HG03575 (cell line): ENCODE measurements around the gene KLHL4.
"Not testable (repeated sequence)": the region's sequence is repeated elsewhere in the genome, so short reads cannot be mapped to it uniquely, and the experiment has no call there.

Experiments used
- ATAC-seq: cut with Tn5 transposase; IDR thresholded peaks from one replicate; pipeline ENCODE4 v1.9.1; 2021; ENCODE audit not compliant: unreplicated experiment, insufficient number of reproducible peaks, low FRiP score; ENCODE audit errors: extremely low read depth

The KLHL4 gene

GRCh38 chrX:87634361-87634760 is 116.8 kb downstream of the KLHL4 start:
- ATAC-seq: no peak

GRCh38 chrX:87636533-87636932 is 118.9 kb downstream of the KLHL4 start:
- ATAC-seq: no peak

DNA sequence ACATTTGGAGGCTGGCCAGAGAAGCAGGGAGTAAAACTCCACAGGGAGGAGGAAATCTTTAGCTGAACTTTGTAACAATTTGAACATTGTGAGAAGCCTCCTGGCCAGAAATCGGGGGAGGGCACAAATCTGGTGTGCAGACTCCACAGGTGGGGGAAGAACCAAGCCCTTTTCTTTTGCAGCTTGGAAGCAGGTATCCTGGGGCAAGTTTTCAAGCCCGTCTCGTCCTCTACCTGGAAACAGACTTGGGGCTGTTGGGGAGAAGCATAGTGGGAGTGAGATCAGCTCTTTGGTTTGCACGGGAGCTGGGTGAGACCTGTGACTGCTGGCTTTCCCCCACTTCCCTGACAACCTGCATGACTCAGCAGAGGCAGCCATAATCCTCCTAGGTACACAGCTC is 123.8 kb downstream of the KLHL4 start:
- ATAC-seq: not testable (repeated sequence)

GRCh38 chrX:87661761-87662160 is 144.2 kb downstream of the KLHL4 start:
- ATAC-seq: no peak

DNA sequence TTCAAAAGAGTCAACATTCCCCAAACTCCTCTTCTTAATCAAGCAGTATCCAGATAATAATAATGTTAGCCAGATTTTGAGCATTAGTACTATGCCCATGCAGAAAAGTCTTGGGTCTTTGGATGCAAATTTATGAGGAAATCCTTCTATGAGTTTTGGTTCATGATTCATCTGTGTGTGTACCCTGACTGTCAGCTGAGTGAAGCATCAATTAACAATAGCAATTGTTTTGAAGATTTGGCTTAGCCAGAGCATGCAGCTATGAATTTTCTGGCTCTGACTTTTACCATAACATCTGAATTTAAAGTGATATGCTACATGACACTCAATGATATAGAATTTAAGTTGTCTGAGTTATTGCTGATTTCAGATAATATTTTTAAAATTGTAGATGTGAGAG is 145.8 kb downstream of the KLHL4 start:
- no peak for ATAC-seq

GRCh38 chrX:87664381-87664780 is 146.8 kb downstream of the KLHL4 start:
- ATAC-seq: no peak

- no peak for ATAC-seq
Measured at GRCh38 chrX:87679849-87680248, 162.2 kb downstream of the KLHL4 start.

DNA sequence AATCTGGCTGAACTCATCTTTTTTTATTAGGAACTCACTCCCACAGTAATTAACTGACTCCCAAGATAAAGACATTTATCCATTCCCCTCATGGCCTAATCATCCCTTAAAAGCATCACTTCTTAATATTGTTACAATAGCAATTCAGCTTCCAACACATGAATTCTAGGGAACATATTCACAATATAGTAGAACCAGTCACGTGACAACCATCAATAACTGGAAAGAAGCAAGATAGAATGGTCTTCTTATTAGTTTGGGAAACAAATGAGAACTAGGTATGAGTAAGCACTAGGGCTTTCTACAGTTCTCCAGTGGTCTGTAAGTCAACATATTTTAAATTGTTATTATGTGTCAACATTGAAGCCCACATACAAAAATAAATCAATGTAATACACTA is 170.1 kb downstream of the KLHL4 start:
- ATAC-seq: no peak

DNA sequence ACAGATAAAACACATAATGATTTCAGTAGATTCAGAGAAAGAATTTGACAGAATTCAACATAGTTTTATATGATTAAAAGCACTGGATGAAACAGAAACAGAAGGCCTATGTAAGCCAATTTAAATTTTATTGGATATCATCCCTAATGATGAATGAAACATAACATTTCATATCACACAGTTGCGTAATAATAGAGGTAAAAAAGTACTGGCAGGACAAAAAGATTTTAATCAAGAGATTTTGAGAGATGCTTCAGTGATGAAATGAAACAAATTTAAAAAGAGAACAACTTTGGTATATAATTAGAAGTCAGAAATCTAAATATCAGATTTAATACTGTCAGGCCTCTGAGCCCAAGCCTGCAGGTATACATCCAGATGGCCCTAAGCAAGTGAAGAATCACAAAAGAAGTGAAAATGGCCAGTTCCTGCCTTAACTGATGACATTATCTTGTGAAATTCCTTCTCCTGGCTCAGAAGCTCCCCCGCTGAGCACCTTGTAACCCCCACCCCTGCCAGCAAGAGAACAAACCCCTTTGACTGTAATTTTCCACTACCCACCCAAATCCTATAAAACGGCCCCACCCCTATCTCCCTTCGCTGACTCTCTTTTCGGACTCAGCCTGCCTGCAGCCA is 170.6 kb downstream of the KLHL4 start:
- ATAC-seq: not testable (repeated sequence)

GRCh38 chrX:87689218-87689617 is 171.6 kb downstream of the KLHL4 start:
- ATAC-seq: not testable (repeated sequence)

DNA sequence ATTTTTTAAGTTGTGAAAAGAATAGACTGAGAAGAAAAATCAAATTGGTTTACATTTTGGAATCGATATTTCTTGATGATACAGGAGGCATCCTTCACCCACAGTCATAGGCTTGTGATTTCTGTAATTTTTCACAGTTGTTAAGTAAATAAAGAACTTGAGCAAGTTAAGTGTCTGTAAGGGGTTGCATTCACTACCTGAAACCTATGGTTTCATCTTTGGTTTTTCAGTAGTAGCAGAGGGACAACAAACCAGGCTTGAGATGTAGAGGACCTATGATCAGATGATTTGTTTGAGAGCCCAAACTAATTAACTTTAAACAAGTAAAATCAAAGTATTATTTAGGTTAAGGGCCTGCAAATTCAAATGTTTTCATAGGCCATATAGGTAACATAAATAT is 175.6 kb downstream of the KLHL4 start:
- no peak for ATAC-seq

GRCh38 chrX:87697409-87697808 is 179.8 kb downstream of the KLHL4 start:
- no peak for ATAC-seq

DNA sequence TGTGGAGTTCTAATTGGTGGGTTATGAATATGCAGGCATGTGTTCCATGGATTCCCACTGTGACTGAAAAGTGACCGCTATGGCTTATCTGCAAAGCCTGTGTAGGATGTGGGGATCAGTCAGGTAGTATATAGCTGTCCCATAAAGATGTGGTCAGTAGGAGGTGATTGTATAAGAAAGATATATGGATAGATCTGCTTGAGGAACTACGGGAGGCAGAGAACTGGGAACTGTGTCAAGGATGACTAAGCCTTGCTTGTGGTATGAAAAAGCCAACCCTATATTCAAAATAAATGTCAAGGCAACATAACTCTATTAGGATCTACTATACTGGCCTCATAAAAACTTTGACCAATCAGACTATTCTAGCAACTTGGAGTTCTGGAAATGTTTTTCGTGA is 185.2 kb downstream of the KLHL4 start:
- ATAC-seq: no peak

- not testable (repeated sequence) for ATAC-seq
Measured at GRCh38 chrX:87703469-87703868, 185.9 kb downstream of the KLHL4 start.

- ATAC-seq: no peak
Measured at GRCh38 chrX:87706134-87706533, 188.5 kb downstream of the KLHL4 start.

- no peak for ATAC-seq
Measured at GRCh38 chrX:87710580-87710979, 193.0 kb downstream of the KLHL4 start.
